ENCODE results near the gene MUC4.

- TF ChIP-seq CTCF (IDR thresholded peaks at IDR 0.05): no peak
- no peak for TF ChIP-seq POLR2A (IDR thresholded peaks at IDR 0.05)
Measured at GRCh38 chr3:195699388-195699771, 112.3 kb downstream of the MUC4 start.

Data from testis (tissue), 2 donors.